DND-41 (cell line): ENCODE results near the gene RAF1.
"Not testable (repeated sequence)": the region's sequence is repeated elsewhere in the genome, so short reads cannot be mapped to it uniquely, and the experiment has no call there.

Experiments
- ATAC-seq: fragments of 200-7000 bp; cut with Tn5 transposase; 3 replicates; pipeline ENCODE4 v1.9.1; 2021; ENCODE audit warnings: low read depth; ENCODE audit not compliant: insufficient read depth
- DNase-seq: peaks from one replicate; pipeline ENCODE4 v3.0.0-alpha.2; 2020
- H2AFZ ChIP-seq: 2 replicates; pipeline ENCODE4 v1.6.0; 2012; ENCODE audit warnings: low read depth, low read length
- H3K27ac ChIP-seq: 2 replicates; pipeline ENCODE4 v1.5.1; 2012; ENCODE audit warnings: low read length, inconsistent platforms
- H3K27me3 ChIP-seq: fragments of 200-600 bp; sonication (generic); 2 replicates; pipeline ENCODE4 v1.6.0; 2012; ENCODE audit warnings: low read length, mild to moderate bottlenecking, inconsistent platforms; ENCODE audit not compliant: insufficient read depth, poor library complexity
- H3K36me3 ChIP-seq: 2 replicates; pipeline ENCODE4 v1.5.1; 2012; ENCODE audit warnings: low read length, inconsistent platforms; ENCODE audit not compliant: insufficient read depth
- H3K4me1 ChIP-seq: 2 replicates; pipeline ENCODE4 v1.5.1; 2012; ENCODE audit warnings: mild to moderate bottlenecking, low read length; ENCODE audit not compliant: insufficient read depth
- H3K4me2 ChIP-seq: 2 replicates; pipeline ENCODE4 v1.6.0; 2012; ENCODE audit warnings: mild to moderate bottlenecking, moderate library complexity, low read length, inconsistent platforms; ENCODE audit not compliant: insufficient read depth
- H3K4me3 ChIP-seq, 2 experiments: fragments of 200-600 bp in 1 of 2; shearing (Covaris generic) in 1 of 2; 2 replicates each; pipeline ENCODE4 v1.5.1; 2012 to 2016; ENCODE audit warnings: inconsistent platforms in 2 of 2, low read length in 2 of 2, mild to moderate bottlenecking in 2 of 2, low read depth in 1 of 2, moderate library complexity in 1 of 2
- H3K79me2 ChIP-seq: 2 replicates; pipeline ENCODE4 v1.6.0; 2012; ENCODE audit warnings: low read length, inconsistent platforms; ENCODE audit not compliant: insufficient read depth
- H3K9ac ChIP-seq: 2 replicates; pipeline ENCODE4 v1.6.0; 2012; ENCODE audit warnings: low read depth, mild to moderate bottlenecking, inconsistent platforms, low read length, moderate library complexity
- H3K9me3 ChIP-seq: 2 replicates; pipeline ENCODE4 v1.5.1; 2012; ENCODE audit warnings: low read length, moderate library complexity, mild to moderate bottlenecking, inconsistent platforms; ENCODE audit not compliant: insufficient read depth, severe bottlenecking
- H4K20me1 ChIP-seq: 2 replicates; pipeline ENCODE4 v1.6.0; 2012; ENCODE audit warnings: low read length; ENCODE audit not compliant: insufficient read depth
- CTCF ChIP-seq: IDR thresholded peaks from 2 replicates; pipeline ENCODE4 v1.5.1; 2012; ENCODE audit warnings: borderline replicate concordance, low read length, moderate library complexity, mild to moderate bottlenecking; ENCODE audit not compliant: poor library complexity, severe bottlenecking; ENCODE audit errors: extremely low read depth
- EZH2 ChIP-seq: IDR thresholded peaks from 3 replicates; pipeline ENCODE4 v1.6.1; 2012; ENCODE audit warnings: borderline replicate concordance, low read depth, mild to moderate bottlenecking, moderate library complexity, low read length, inconsistent platforms; ENCODE audit not compliant: severe bottlenecking

RAF1 gene

GRCh38 chr3:12675115-12675810 lies 11.3 kb upstream of the RAF1 start:
- TF ChIP-seq CTCF (no peak), EZH2 (no peak)
- H3K36me3 ChIP-seq, result no peaks in the 10 kb centered on the region
- no peak overlapping the region for H2AFZ ChIP-seq
- DNase-seq (no peak), ATAC-seq (no peak)
- H4K20me1 ChIP-seq, result no peaks in the 10 kb centered on the region
- H3K79me2 ChIP-seq, result no peaks in the 10 kb centered on the region
- no peak overlapping the region for H3K27ac ChIP-seq
- no peaks in the 10 kb centered on the region for H3K9me3 ChIP-seq
- no peak overlapping the region for H3K4me2 ChIP-seq
- no peaks in the 10 kb centered on the region for H3K27me3 ChIP-seq
- no peak overlapping the region for H3K9ac ChIP-seq
- no peak overlapping the region for H3K4me3 ChIP-seq
- H3K4me1 ChIP-seq, result no peaks in the 10 kb centered on the region

DNA sequence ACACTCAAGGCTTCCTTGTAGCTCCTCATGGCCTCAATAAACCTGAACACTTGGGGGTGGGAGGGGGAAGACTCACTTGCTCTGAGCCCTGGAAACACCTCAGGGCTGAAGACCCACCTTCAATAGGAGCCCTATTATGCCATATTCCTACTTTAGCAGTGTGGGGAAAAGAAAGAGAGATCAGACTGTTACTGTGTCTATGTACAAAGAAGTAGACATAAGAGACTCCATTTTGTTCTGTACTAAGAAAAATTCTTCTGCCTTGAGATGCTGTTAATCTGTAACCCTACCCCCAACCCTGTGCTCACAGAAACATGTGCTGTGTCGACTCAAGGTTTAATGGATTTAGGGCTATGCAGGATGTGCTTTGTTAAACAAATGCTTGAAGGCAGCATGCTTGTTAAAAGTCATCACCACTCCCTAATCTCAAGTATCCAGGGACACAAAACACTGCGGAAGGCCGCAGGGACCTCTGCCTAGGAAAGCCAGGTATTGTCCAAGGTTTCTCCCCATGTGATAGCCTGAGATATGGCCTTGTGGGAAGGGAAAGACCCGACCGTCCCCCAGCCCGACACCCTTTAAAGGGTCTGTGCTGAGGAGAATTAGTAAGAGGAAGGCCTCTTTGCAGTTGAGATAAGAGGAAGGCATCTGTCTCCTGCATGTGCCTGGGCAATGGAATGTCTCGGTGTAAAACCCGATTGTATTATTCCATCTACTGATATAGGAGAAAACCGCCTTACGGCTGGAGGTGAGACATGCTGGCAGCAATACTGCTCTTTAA lies 10.2 kb upstream of the RAF1 start:
- H3K4me1 ChIP-seq, H4K20me1 ChIP-seq, H2AFZ ChIP-seq, H3K9me3 ChIP-seq, H3K27me3 ChIP-seq, ATAC-seq, H3K79me2 ChIP-seq, H3K27ac ChIP-seq, H3K9ac ChIP-seq, DNase-seq, H3K4me3 ChIP-seq, H3K4me2 ChIP-seq, H3K36me3 ChIP-seq: not testable (repeated sequence)

DNA sequence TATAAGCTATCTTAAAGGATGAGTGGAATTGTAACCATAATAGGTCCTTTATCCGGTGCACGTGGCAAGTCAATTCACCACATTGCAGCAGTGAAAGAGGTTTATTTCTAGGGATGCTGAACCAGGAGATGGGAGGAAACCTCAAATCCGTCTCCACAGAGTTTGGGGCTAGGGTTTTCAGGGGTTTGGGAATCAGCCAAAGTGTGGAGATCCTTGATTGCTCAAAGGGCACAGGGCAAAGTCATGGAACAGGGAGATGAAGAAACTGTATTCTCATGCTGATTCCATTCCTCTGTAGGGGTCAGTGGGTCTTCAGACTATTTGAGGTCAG lies 7.2 kb upstream of the RAF1 start:
- no peaks in the 10 kb centered on the region for H3K4me1 ChIP-seq
- no peak for DNase-seq
- no peaks in the 10 kb centered on the region for H3K27me3 ChIP-seq
- TF ChIP-seq EZH2, result no peak
- no peak for TF ChIP-seq CTCF
- H3K4me3 ChIP-seq, result no peak overlapping the region
- no peak overlapping the region for H3K9ac ChIP-seq
- no peak overlapping the region for H3K27ac ChIP-seq
- ATAC-seq, result no peak
- no peaks in the 10 kb centered on the region for H4K20me1 ChIP-seq
- no peak overlapping the region for H2AFZ ChIP-seq
- no peak overlapping the region for H3K4me2 ChIP-seq
- no peaks in the 10 kb centered on the region for H3K9me3 ChIP-seq
- H3K79me2 ChIP-seq, result no peaks in the 10 kb centered on the region
- H3K36me3 ChIP-seq, result no peaks in the 10 kb centered on the region

DNA sequence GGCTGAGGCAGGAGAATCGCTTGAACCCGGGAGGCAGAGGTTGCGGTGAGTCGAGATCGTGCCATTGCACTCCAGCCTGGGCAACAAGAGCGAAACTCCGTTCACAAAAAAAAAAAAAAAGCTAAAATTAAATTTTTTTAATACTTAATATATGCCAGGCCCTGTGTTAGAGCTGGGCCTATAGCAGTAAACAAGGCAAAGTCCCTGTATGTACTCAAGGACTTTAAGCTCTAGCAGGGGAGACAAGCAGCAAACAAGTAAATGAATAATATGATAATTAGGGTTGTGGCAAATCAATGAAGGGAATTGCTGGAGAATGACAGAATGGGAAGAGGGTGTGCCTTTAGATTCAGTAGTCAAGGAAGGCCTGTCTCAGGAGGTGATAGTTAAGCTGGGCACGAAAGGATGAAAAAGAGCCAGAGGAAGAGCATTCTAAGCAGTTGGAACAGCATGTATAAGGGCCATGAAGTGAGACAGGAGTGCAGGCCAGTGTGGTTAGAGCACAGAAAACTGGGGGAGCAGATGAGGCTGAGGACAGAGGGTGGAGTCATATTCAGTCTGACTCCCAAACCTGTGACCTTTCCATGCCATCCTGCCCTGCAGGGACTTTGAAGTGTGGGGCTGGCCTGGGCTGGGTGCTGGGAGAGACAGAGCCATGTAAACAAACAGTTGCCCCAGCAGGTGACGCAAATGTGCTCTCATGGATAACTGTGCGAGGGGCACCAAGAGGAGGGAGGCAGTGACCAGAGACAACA lies 6.6 kb upstream of the RAF1 start:
- H3K36me3 ChIP-seq, result no peaks in the 10 kb centered on the region
- no peak overlapping the region for H3K27ac ChIP-seq
- DNase-seq, result no peak
- no peak for TF ChIP-seq EZH2
- no peak for TF ChIP-seq CTCF
- H2AFZ ChIP-seq, result no peak overlapping the region
- no peaks in the 10 kb centered on the region for H3K4me1 ChIP-seq
- no peak overlapping the region for H3K4me3 ChIP-seq
- no peak overlapping the region for H3K4me2 ChIP-seq
- no peaks in the 10 kb centered on the region for H3K27me3 ChIP-seq
- H3K9me3 ChIP-seq, result no peaks in the 10 kb centered on the region
- ATAC-seq, result no peak
- H4K20me1 ChIP-seq, result no peaks in the 10 kb centered on the region
- no peaks in the 10 kb centered on the region for H3K79me2 ChIP-seq
- H3K9ac ChIP-seq, result no peak overlapping the region
